GM19438 (cell line): ENCODE measurements around the gene SLC25A22.

Experiments used
- ATAC-seq: cut with Tn5 transposase; IDR thresholded peaks from one replicate; pipeline ENCODE4 v1.9.1; 2021; ENCODE audit warnings: low read depth; ENCODE audit not compliant: unreplicated experiment

Gene SLC25A22

GRCh38 chr11:808427-809286 lies 10.6 kb upstream of the SLC25A22 start:
- ATAC-seq = no peak

GRCh38 chr11:804599-804964 lies 6.5 kb upstream of the SLC25A22 start:
- no peak for ATAC-seq

DNA sequence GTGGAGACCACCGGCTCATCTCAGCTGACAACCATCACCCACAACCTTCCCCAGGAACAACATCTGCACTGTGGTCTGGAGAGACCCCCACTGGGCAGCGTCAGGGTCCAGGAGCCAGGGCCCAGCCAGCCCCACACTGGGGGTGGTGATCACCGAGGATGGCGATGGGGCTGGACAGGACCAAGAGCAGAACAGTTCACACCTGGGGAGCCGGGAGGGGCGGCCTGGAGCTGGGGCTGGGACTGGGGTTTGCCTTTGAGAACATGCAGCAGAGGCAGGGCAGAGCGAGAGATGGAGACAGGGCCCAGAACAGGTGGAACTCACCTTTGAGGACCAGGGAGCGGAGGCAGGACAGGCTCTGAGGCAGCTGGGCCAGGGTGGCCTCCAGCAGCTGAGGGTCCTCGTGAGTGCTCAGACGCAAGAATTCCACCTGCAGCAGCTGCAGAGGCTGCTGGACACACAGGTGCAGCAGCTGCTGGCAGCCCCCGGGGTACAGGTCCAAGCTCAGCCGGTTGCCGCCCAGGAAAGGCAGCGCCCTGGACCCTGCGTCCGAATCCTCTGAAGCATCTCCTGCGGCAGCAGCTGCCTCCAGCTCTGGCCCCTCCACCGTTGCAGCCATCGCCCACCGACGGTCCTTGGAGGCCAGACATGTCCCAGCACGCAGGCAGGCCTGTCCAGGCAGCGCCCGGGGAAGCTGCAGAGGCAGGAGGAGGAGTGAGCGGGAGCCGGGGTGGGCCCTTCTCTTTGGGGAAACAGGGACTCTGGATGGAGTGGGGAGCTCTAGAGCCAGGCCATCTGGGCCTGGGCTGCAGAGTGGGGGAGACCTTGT lies 5.9 kb upstream of the SLC25A22 start:
- no peak for ATAC-seq

- no peak for ATAC-seq
Observed at GRCh38 chr11:803467-803742, 5.3 kb upstream of the SLC25A22 start.

DNA sequence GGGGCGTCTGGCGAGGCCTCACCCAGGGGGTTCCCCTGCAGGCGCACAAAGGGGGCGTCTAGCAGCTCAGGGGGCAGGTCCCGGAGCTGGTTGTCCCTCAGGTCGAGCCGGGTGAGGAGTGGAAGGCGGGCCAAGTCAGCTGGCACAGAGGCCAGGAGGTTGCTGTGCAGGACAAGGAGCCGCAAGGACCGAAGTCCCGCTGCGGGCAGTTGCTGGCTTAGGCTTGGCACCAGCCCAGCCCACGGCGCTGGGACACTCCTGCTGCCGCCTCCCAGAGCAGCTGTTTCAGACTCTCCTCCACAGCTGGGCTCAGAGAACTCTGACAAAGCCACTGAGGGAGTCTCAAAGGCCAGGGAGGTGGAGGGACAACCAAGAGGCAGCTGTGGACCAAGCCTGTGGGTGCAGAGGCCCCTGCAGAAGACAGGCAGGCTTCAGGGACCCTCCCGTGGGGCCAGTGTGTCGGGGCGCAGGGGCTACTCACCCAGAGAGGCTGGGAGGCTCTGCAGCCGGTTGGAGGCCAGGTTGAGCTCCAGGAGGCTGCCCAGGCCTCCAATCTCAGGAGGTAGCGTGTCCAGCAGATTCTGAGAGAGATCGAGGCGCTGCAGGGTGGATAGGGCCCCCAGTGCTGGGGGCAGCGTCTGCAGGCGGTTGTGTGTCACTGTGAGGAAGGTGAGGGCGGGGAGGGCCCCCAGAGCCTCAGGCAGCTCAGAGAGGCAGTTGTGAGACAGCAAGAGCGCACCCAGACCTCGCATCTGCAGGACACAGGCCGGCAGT lies 4.8 kb upstream of the SLC25A22 start:
- no peak for ATAC-seq

DNA sequence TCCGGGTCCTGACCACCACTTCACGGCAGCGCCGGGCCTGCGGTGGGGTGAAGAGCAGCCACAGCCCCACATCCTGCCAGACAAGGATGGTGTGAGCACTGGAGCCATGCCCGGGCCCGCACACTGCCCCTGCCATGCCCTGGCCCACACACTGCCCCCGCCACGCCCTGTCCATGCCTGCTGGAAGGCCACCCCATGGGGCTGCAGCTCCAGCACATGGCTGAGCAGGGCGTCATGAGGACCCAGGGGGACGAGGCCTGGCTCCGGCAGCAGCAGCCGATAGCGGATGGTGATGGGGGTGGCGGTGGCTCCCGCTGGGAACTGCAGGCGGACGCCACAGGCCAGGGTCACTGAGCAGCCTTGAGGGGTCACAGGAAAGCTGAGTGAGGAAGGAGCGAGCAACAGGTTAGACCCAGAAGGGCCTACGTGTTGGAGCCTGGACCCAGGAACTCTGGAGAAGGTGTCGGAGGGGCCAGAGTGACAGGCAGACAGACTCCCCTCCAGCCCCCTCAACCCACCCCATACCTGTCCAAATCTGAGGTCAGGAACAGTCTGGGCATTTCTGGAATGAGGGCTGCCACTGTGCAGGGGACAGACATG lies 4.0 kb upstream of the SLC25A22 start:
- no peak for ATAC-seq

- ATAC-seq = no peak
Observed at GRCh38 chr11:801097-801780, 3.2 kb upstream of the SLC25A22 start.

- no peak for ATAC-seq
Observed at GRCh38 chr11:800473-800872, 2.4 kb upstream of the SLC25A22 start.

GRCh38 chr11:799641-800316 lies 1.7 kb upstream of the SLC25A22 start:
- no peak for ATAC-seq

DNA sequence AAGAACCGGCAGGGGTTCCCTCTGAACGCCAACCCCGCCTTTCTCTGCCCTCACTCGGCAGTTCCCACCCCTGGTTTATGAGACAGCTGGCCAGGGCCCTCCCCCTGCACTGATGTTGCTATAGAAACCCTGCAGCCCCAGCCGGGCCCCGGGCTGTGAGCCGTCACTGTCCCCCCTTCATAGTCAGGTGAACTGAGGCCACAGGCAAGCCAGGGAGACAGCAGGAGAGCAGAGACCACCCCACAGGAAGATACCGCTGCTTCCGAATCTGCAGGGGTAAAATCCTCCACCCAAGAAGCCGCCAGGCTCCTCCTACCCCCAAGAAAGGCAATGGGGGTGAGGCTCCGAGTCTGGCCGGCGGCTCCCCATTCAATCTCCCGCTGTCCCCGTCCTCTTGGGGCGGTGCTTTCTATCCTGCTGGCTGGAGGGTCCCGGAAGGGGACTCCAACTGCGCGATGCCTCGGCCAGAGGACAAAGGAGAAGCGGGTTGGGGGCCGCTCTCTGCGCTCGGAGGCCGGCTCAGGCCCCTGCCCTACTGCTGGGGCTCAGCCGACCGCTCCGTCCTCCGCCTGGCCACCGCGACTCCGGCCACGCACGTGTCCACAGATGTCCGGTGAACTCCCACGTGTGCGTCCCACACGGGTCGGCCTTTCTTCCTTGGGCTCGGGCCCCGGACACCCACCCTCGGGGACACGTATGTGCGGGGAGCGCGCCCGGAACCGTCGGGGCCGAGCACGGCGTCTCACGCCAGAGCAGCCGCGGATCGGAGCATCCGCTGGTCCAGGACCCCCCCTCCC lies 587 bp downstream of the SLC25A22 start:
- ATAC-seq = peak; percentile 42

- ATAC-seq = no peak
Observed at GRCh38 chr11:796565-797295, 1.4 kb downstream of the SLC25A22 start.

DNA sequence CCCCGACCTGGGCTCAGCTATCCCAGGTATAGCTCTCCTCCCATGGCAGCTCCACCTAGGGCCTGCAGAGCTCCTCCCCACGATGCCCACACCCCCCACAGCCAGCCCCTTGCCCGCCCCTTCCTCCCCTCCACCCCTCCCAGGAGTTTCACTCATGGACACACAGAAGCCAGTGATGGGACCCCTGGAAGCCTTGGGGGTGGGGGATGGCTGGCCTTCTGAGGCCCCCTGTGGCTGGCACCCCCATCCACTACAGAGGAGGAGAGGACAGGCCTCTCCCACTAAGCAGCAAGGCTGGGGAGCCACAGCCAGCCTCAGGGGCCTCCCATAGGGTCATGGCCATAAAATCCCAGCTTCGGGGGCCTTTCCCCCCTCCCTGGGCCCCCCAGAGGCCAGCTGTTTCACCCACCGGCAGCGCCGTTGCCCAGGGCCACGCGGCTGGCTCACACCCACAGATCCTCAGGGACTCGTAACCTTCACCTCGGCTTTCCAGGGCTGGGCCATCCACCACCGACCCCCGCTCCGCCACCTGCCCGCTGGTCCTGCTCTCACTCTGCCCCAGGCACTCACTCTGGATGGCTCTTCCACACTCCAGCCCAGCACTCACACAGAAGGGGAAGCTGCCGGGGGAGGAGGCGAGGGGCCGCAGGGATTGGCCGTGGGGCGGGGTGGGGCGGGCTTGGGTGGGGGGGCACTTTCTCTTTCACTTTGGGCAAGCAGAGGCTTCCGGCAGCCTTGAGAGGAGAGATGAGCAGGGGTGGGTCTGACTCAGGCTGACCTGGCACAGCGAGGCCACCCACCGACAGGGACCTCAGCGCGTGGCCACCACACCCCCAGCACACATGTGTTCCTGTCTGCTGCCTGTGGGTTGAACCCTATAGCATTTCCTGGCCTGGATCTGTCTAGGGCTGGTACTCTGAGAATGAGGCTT lies 2.2 kb downstream of the SLC25A22 start:
- no peak for ATAC-seq

DNA sequence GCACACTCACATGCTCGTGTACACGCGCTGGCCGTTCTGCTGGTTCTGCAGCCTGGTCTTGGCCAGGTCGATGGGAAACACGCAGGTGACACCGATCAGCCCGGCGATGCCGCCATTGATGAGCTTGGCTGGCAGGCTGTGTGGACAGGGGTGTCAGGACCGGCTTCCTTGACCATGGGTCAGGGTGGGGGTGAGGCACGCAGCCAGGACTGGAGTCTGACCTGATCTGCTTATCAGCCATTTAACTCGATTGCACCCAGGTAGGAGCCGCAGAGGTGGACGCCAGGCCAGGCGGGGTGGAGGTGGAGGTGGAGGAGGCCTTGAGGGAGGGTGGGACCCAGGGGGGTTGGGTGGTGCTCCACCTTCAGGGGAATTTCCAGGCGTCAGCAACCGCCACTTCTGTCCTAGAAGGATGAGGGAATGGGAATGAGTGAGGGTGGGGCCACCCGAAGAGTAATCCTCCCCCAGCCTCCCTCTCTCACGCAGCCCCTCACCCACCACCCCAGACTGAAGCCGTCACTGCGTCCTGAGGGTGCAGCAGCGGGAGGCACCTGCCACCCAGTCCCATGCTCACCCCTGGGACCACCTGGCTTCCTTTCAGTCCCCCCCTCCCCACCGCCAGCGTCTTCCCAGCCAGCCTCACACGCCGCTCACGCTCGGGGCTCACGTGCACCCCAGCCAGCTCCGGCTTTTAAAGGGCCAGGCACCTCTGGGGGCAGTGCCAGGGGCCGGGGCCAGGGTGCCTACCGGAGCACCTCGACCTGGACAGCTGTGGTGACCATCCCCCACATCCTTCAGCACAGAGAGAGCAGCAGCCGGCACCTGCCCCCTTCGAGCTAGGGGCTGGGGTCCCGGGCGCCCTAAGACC lies 3.1 kb downstream of the SLC25A22 start:
- ATAC-seq = no peak

DNA sequence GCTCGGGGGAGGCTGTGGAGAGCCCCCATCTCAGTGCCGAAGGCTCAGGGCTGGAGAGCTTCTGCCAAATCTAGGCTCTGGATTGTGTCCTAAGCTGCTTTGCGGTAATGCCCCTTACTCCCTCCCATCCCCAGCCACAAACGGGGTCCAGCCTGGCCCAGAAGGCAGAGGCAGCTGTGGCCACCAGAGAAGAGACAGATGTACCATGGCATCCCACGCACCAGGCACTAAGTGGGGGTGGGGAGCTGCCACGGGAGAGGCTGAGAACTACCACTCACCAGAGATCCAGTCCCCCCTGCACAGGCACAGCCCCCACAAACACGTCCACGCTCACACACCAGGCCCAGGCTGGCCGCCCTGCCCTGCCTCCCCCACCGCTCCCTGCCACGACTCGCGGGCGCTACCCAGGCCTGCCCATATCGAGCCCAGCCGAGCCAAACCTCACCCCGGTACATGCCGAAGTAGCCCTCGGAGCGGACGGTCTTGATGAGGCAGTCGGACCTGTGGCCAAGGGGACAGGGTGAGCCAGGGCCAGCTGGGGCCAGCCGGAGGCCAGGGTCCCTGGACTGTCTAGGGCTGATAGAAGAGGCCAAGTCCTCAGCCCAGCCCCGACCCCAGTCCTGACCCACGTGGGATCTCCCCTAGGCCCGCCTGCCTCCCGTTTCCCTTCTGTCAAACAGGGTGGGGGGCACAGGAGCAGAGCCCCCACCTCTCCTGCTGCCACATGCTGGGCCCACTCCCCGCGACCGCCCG lies 3.9 kb downstream of the SLC25A22 start:
- no peak for ATAC-seq

DNA sequence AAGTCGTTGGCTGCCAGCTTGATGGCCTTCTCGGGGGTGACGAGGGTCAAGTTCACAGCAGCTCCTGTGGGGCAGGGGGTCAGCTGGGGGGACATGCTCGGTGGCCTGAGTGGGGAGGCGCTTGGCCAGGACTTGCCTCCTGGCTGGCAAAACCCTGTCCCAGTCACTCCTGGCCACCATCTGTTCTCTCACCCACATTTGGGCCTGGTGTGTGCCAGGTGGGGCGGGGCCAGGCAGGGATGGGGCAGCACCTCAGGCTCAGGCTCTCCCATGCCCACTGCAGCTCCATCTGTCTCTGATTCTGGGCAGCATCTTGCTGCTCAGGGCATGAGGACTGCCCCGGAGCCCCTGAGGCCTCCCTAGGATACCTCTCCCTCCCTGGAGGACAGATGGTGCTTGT lies 4.5 kb downstream of the SLC25A22 start:
- ATAC-seq = no peak

- ATAC-seq = no peak
Observed at GRCh38 chr11:792873-793272, 5.2 kb downstream of the SLC25A22 start.
